ENCODE results near the gene ALDOA. TPM values are rescaled to one million over a fixed set of nuclear protein-coding genes. Genes with fewer than 3 reads are reported as not detected.

ALDOA gene
- total RNA-seq, 2 donors from 2014 or later: 306 to 384 TPM

GRCh38 chr16:30116291-30117207 is 51.0 kb downstream of the ALDOA start:
- WGBS, 2 donors: 85 to 100% methylated on average over 3 to 16 of the region's 16 CpGs
- DNase-seq (no peak), ATAC-seq (no peak)
- Histone ChIP-seq H3K27me3 (no peaks in the 10 kb centered on the region), H3K9me3 (no peaks in the 10 kb centered on the region), H3K36me3 (replicated peaks in 1 of 2; ENCODE audit: insufficient read depth in 1 of 2, low read depth in 2 of 2) (peaks cover 0 to 3% of the 10 kb centered on the region in 2 donors), H3K4me3 (no peak overlapping the region), H3K4me1 (peaks cover under 1% of the 10 kb centered on the region), H3K27ac (no peak overlapping the region)
- TF ChIP-seq CTCF (IDR thresholded peaks at IDR 0.05) (no peak), POLR2A (IDR thresholded peaks at IDR 0.05) (no peak)
- intact Hi-C loops (cut with DNase I): loop anchor here (10.0 kb wide), 1 partner anchor 48 kb away; no protein-coding TSS in a partner anchor

GRCh38 chr16:30117768-30118167 is 52.2 kb downstream of the ALDOA start:
- intact Hi-C loops (cut with DNase I): loop anchor here (10.0 kb wide), 1 partner anchor 47 kb away; no protein-coding TSS in a partner anchor
- 94 to 95% methylated on average over 5 to 10 of the region's 10 CpGs for WGBS, 2 donors
- TF ChIP-seq CTCF (IDR thresholded peaks at IDR 0.05) (no peak), POLR2A (IDR thresholded peaks at IDR 0.05) (no peak)
- Histone ChIP-seq H3K36me3 (replicated peaks in 1 of 2; ENCODE audit: insufficient read depth in 1 of 2, low read depth in 2 of 2) (peaks cover 0 to 3% of the 10 kb centered on the region in 2 donors), H3K27me3 (no peaks in the 10 kb centered on the region), H3K4me1 (peaks cover 12% of the 10 kb centered on the region), H3K4me3 (no peak overlapping the region), H3K27ac (no peak overlapping the region), H3K9me3 (no peaks in the 10 kb centered on the region)
- DNase-seq (no peak), ATAC-seq (no peak)

GRCh38 chr16:30119428-30119827 is 53.9 kb downstream of the ALDOA start:
- WGBS, 2 donors: 89 to 92% methylated on average over 2 of the region's 2 CpGs
- ATAC-seq: no peak
- no peak overlapping the region for H3K27ac ChIP-seq
- DNase-seq: no peak
- H3K9me3 ChIP-seq: no peaks in the 10 kb centered on the region
- no peak overlapping the region for H3K4me3 ChIP-seq
- intact Hi-C loops (cut with DNase I): loop anchor here (10.0 kb wide), 1 partner anchor 45 kb away; no protein-coding TSS in a partner anchor
- H3K27me3 ChIP-seq: no peaks in the 10 kb centered on the region
- H3K4me1 ChIP-seq: peaks cover 24% of the 10 kb centered on the region
- TF ChIP-seq CTCF (IDR thresholded peaks at IDR 0.05) (no peak), POLR2A (IDR thresholded peaks at IDR 0.05) (no peak)
- H3K36me3 ChIP-seq (replicated peaks in 1 of 2; ENCODE audit: insufficient read depth in 1 of 2, low read depth in 2 of 2): peaks cover 0 to 3% of the 10 kb centered on the region in 2 donors

Other genes starting within 250 kb of the ALDOA start
- gene PAGR1, start 249.6 kb upstream of the ALDOA start, total RNA-seq: 10 to 100 TPM; 27.5 to 63.9 TPM
- gene MVP, start 245.3 kb upstream of the ALDOA start, total RNA-seq: 100 to 1,000 TPM in 1 of 2 donors, 10 to 100 TPM in 1; 75.5 to 139 TPM
- gene CDIPT, start 202.5 kb upstream of the ALDOA start, total RNA-seq: 10 to 100 TPM; 76.5 to 79.9 TPM
- 10 to 100 TPM; 19.2 to 28.3 TPM for gene SEZ6L2, start 166.2 kb upstream of the ALDOA start, total RNA-seq
- 1 to 10 TPM; 4.7 to 8.2 TPM for gene ASPHD1, start 165.3 kb upstream of the ALDOA start, total RNA-seq
- gene KCTD13, start 139.5 kb upstream of the ALDOA start, total RNA-seq: 10 to 100 TPM; 14.3 to 49.1 TPM
- 10 to 100 TPM; 67.5 to 71.9 TPM for gene TMEM219, start 103.7 kb upstream of the ALDOA start, total RNA-seq
- gene TAOK2, start 91.9 kb upstream of the ALDOA start, total RNA-seq: 10 to 100 TPM; 31.1 to 58.3 TPM
- gene HIRIP3, start 70.1 kb upstream of the ALDOA start, total RNA-seq: 10 to 100 TPM; 11.2 to 17.1 TPM
- gene INO80E, start 69.5 kb upstream of the ALDOA start, total RNA-seq: 10 to 100 TPM; 28.3 to 54.5 TPM
- gene DOC2A, start 54.7 kb upstream of the ALDOA start, total RNA-seq: under 1 TPM in 1 of 2 donors, not detected in 1; 0.78 TPM
- not detected for gene C16orf92, start 42.6 kb upstream of the ALDOA start, total RNA-seq
- gene TLCD3B, start 34.5 kb upstream of the ALDOA start, total RNA-seq: not detected
- gene PPP4C, start 10.2 kb downstream of the ALDOA start, total RNA-seq: 10 to 100 TPM; 29.3 to 32.2 TPM
- gene TBX6, start 26.2 kb downstream of the ALDOA start, total RNA-seq: 1 to 10 TPM; 1.8 to 2.6 TPM
- gene YPEL3, start 30.5 kb downstream of the ALDOA start, total RNA-seq: 10 to 100 TPM; 28.3 to 84.8 TPM
- 1 to 10 TPM in 1 of 2 donors, not detected in 1; 1.8 TPM for gene GDPD3, start 47.8 kb downstream of the ALDOA start, total RNA-seq
- gene MAPK3, start 57.5 kb downstream of the ALDOA start, total RNA-seq: 10 to 100 TPM; 28.8 to 35.3 TPM
- gene CORO1A, start 117.8 kb downstream of the ALDOA start, total RNA-seq: 10 to 100 TPM in 1 of 2 donors, 1 to 10 TPM in 1; 8.2 to 17.4 TPM
- gene BOLA2B, start 127.9 kb downstream of the ALDOA start, total RNA-seq: 10 to 100 TPM; 47.5 to 54.7 TPM
- 10 to 100 TPM; 41.5 to 65.3 TPM for gene SLX1A, start 128.1 kb downstream of the ALDOA start, total RNA-seq
- 10 to 100 TPM in 1 of 2 donors, 1 to 10 TPM in 1; 5.7 to 63.3 TPM for gene SULT1A3, start 133.5 kb downstream of the ALDOA start, total RNA-seq
- 1 to 10 TPM in 1 of 2 donors, under 1 TPM in 1; 0.33 to 3.1 TPM for gene NPIPB13, start 182.7 kb downstream of the ALDOA start, total RNA-seq